Tibial nerve (tissue), 4 donors: ENCODE results near the gene TGFB2. TPM values are rescaled to one million over a fixed set of nuclear protein-coding genes. Genes with fewer than 3 reads are reported as not detected.

Experiments
- DNase-seq, 2 donors: peaks; one replicate each; pipeline ENCODE4 v3.0.0-alpha.2; 2019; ENCODE audit warnings: low spot score in 2 of 2
- H3K27ac ChIP-seq, 4 donors: fragments of 200-600 bp; sonication (generic) in 3 of 4; one replicate each; pipeline ENCODE4 v1.5.1; 2017 to 2019; ENCODE audit warnings: mild to moderate bottlenecking in 1 of 4
- H3K27me3 ChIP-seq, 2 donors: fragments of 200-600 bp; sonication (generic) in 1 of 2; one replicate each; pipeline versions ENCODE4 v1.5.1 to v1.6.0; 2017 to 2019
- H3K36me3 ChIP-seq, 3 donors: fragments of 200-600 bp; sonication (generic); one replicate each; pipeline ENCODE4 v1.5.1; 2018 to 2019
- H3K4me1 ChIP-seq, 4 donors: fragments of 200-600 bp; sonication (generic) in 3 of 4; one replicate each; pipeline ENCODE4 v1.5.1; 2017 to 2019
- H3K4me3 ChIP-seq, 4 donors: fragments of 200-600 bp; sonication (generic) in 3 of 4; one replicate each; pipeline ENCODE4 v1.5.1; 2017 to 2019; ENCODE audit warnings: mild to moderate bottlenecking in 1 of 4, moderate library complexity in 1 of 4
- H3K9me3 ChIP-seq, 4 donors: fragments of 200-600 bp; sonication (generic) in 3 of 4; one replicate each; pipeline ENCODE4 v1.5.1; 2017 to 2019
- CTCF ChIP-seq, 5 experiments: fragments of 200-600 bp in 3 of 5; fragments of 450-650 bp in 2 of 5; sonication (generic) in 3 of 5; IDR thresholded peaks; one replicate each; pipeline ENCODE4 v1.5.1; 2016 to 2019; ENCODE audit warnings: antibody characterized with exemption in 5 of 5, mild to moderate bottlenecking in 3 of 5, moderate library complexity in 2 of 5
- EP300 ChIP-seq, 2 donors: sonication (generic); formaldehyde crosslinking; IDR thresholded peaks; one replicate each; pipeline ENCODE4 v1.6.1; 2017; ENCODE audit warnings: antibody characterized with exemption in 2 of 2, mild to moderate bottlenecking in 1 of 2
- POLR2A ChIP-seq, 2 donors: fragments of 450-650 bp; IDR thresholded peaks; one replicate each; pipeline ENCODE4 v1.6.1; 2017; ENCODE audit warnings: antibody characterized with exemption in 2 of 2, mild to moderate bottlenecking in 2 of 2, moderate library complexity in 2 of 2
- WGBS, 2 donors: methylation state at CpG; one replicate each; pipeline ENCODE4 v1.1.5; 2018; 5-methylcytosine and 5-hydroxymethylcytosine counted together
- total RNA-seq, 4 donors: library from RNA; depleted of rRNA; stranded (reverse); fragments of >200 nt; gene quantifications; one replicate each; pipeline ENCODE4 v1.1.0, GENCODE V29; 2016

Gene TGFB2
- total RNA-seq, 4 donors from 2014 or later = 7.3 to 13.5 (median 8.3) TPM

GRCh38 chr1:218463194-218464156 lies 118.3 kb downstream of the TGFB2 start:
- H3K36me3 ChIP-seq = no peaks in the 10 kb centered on the region
- TF ChIP-seq POLR2A (IDR thresholded peaks at IDR 0.05) (no peak), EP300 (IDR thresholded peaks at IDR 0.05) (peak in 1 of 2 donors; percentile 69)
- H3K4me1 ChIP-seq = peaks cover 0 to 61% (median 6%) of the 10 kb centered on the region in 4 donors
- H3K27ac ChIP-seq = peak overlapping the region in 3 of 4 donors; percentile 29 to 84 (median 80)
- H3K9me3 ChIP-seq = no peaks in the 10 kb centered on the region
- 37 to 40% methylated on average over 14 of the region's 14 CpGs for WGBS, 2 donors
- peak; percentile 34 to 53 for DNase-seq
- peak overlapping the region in 1 of 4 donors; percentile 22 for H3K4me3 ChIP-seq
- no peaks in the 10 kb centered on the region for H3K27me3 ChIP-seq

- Histone ChIP-seq H3K9me3 (no peaks in the 10 kb centered on the region), H3K4me3 (no peak overlapping the region), H3K4me1 (peaks cover 0 to 50% (median 6%) of the 10 kb centered on the region in 4 donors), H3K27ac (peak overlapping the region in 1 of 4 donors; percentile 28), H3K27me3 (no peaks in the 10 kb centered on the region), H3K36me3 (no peaks in the 10 kb centered on the region)
- TF ChIP-seq EP300 (IDR thresholded peaks at IDR 0.05) (no peak), POLR2A (IDR thresholded peaks at IDR 0.05) (no peak), CTCF (IDR thresholded peaks at IDR 0.05) (no peak)
- no peak for DNase-seq
- 95 to 98% methylated on average over 2 of the region's 2 CpGs for WGBS, 2 donors
These were observed 119.7 kb downstream of the TGFB2 start for GRCh38 chr1:218464871-218465270.

GRCh38 chr1:218466341-218467010 lies 121.3 kb downstream of the TGFB2 start:
- no peaks in the 10 kb centered on the region for H3K9me3 ChIP-seq
- H3K27me3 ChIP-seq = no peaks in the 10 kb centered on the region
- peaks cover 0 to 40% (median 0%) of the 10 kb centered on the region in 4 donors for H3K4me1 ChIP-seq
- 74 to 75% methylated on average over 6 of the region's 6 CpGs for WGBS, 2 donors
- H3K27ac ChIP-seq = no peak overlapping the region
- TF ChIP-seq EP300 (IDR thresholded peaks at IDR 0.05) = no peak
- no peak for TF ChIP-seq POLR2A (IDR thresholded peaks at IDR 0.05)
- no peak for TF ChIP-seq CTCF (IDR thresholded peaks at IDR 0.05)
- H3K4me3 ChIP-seq = no peak overlapping the region
- no peak for DNase-seq
- H3K36me3 ChIP-seq = no peaks in the 10 kb centered on the region

GRCh38 chr1:218467101-218468072 lies 122.3 kb downstream of the TGFB2 start:
- Histone ChIP-seq H3K36me3 (no peaks in the 10 kb centered on the region), H3K4me3 (no peak overlapping the region), H3K27me3 (no peaks in the 10 kb centered on the region), H3K27ac (peak overlapping the region in 1 of 4 donors; percentile 6), H3K4me1 (peaks cover 0 to 33% (median 0%) of the 10 kb centered on the region in 4 donors), H3K9me3 (no peaks in the 10 kb centered on the region)
- no peak for TF ChIP-seq EP300 (IDR thresholded peaks at IDR 0.05)
- TF ChIP-seq CTCF (IDR thresholded peaks at IDR 0.05) = no peak
- DNase-seq = no peak
- 66 to 68% methylated on average over 8 of the region's 8 CpGs for WGBS, 2 donors

GRCh38 chr1:218468711-218469110 lies 123.6 kb downstream of the TGFB2 start:
- Histone ChIP-seq H3K27ac (peak overlapping the region in 1 of 4 donors; percentile 39), H3K4me1 (peaks cover 0 to 20% (median 0%) of the 10 kb centered on the region in 4 donors), H3K27me3 (no peaks in the 10 kb centered on the region), H3K36me3 (no peaks in the 10 kb centered on the region), H3K4me3 (no peak overlapping the region), H3K9me3 (no peaks in the 10 kb centered on the region)
- 82 to 87% methylated on average over 4 of the region's 4 CpGs for WGBS, 2 donors
- DNase-seq = no peak
- peak in 1 of 2 donors; percentile 33 for TF ChIP-seq EP300 (IDR thresholded peaks at IDR 0.05)
- TF ChIP-seq CTCF (IDR thresholded peaks at IDR 0.05) = no peak
